ENCODE data around the gene IGHMBP2. TPM values are rescaled to one million over a fixed set of nuclear protein-coding genes. Genes with fewer than 3 reads are reported as not detected.

The IGHMBP2 gene
- total RNA-seq, 1 experiment from 2014 or later, result 27.0 TPM

DNA sequence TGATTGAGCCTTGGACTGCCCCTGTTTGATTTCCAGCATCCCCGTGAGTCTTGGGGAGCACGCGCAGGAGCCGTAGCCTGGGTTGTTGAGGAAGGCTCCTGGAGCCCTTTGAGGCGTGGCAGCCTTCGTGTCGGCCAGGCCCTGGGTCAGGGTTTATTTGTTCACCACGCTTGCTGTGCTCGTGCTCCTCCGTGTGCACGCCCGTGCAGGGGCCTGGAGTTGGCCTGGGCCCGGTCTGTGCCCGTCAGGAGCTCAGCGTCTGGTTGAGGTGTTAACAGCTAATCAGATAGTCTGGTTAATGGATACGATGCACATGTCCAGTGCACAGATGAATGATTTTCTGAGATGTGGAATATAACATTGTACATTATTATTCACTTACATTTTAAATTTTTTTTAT lies 8.0 kb downstream of the IGHMBP2 start:
- TF ChIP-seq EZH2 (IDR thresholded peaks at IDR 0.05; ENCODE audit: low read depth), result no peak
- TF ChIP-seq, protein P1, sequence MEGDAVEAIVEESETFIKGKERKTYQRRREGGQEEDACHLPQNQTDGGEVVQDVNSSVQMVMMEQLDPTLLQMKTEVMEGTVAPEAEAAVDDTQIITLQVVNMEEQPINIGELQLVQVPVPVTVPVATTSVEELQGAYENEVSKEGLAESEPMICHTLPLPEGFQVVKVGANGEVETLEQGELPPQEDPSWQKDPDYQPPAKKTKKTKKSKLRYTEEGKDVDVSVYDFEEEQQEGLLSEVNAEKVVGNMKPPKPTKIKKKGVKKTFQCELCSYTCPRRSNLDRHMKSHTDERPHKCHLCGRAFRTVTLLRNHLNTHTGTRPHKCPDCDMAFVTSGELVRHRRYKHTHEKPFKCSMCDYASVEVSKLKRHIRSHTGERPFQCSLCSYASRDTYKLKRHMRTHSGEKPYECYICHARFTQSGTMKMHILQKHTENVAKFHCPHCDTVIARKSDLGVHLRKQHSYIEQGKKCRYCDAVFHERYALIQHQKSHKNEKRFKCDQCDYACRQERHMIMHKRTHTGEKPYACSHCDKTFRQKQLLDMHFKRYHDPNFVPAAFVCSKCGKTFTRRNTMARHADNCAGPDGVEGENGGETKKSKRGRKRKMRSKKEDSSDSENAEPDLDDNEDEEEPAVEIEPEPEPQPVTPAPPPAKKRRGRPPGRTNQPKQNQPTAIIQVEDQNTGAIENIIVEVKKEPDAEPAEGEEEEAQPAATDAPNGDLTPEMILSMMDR (conservative IDR thresholded peaks at IDR 0.05), result no peak
- H3F3A ChIP-seq (ENCODE audit: insufficient read depth, low read depth), result no peaks in the 10 kb centered on the region
- no peaks in the 10 kb centered on the region for H3K9me3 ChIP-seq (ENCODE audit: insufficient read depth, low read depth)
- H4K20me1 ChIP-seq (ENCODE audit: insufficient read depth), result no peaks in the 10 kb centered on the region
- 0 out of 2 replicates have a peak, but pooled peaks cover 4% of the 10 kb centered on the region for H3K79me2 ChIP-seq (ENCODE audit: low read depth)
- intact Hi-C loops (cut with micrococcal nuclease; ENCODE audit: unreplicated experiment), result no loop called here
- H3K4me1 ChIP-seq (replicated peaks; ENCODE audit: insufficient read depth), result no peaks in the 10 kb centered on the region
- no TSS peak for BruUV-seq (replicated peaks)
- no peaks in the 10 kb centered on the region for H3K9me2 ChIP-seq (ENCODE audit: insufficient read depth)
- no peaks in the 10 kb centered on the region for H3K27me3 ChIP-seq (ENCODE audit: insufficient read depth, low read depth)
- H3K36me3 ChIP-seq (ENCODE audit: low read depth), result peaks cover 14% of the 10 kb centered on the region
- H3K4me3 ChIP-seq, result no peak overlapping the region
- no peak overlapping the region for H3K4me2 ChIP-seq
- H2AFZ ChIP-seq, result no peak overlapping the region
- CTCF ChIA-PET, result no interaction called here
- DNase-seq, result no peak
- POLR2A ChIA-PET (ENCODE audit: unreplicated experiment), result no interaction called here
- no peak overlapping the region for H3K27ac ChIP-seq

DNA sequence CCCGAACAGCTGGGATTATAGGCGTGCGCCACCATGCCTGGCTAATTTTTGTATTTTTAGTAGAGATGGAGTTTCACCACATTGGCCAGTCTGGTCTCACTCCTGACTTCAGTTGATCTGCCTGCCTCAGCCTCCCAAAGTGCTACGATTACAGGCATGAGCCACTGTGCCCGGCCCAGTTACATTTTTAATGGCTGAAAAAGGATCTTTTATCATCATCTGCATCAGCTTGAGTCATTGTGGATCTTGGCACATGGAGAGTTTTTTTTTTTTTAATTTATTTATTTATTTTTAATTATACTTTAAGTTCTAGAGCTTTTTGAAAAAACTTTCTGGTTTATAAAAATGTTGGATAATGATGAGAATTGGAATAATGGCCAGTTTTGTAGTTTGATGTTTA lies 8.6 kb downstream of the IGHMBP2 start:
- no peaks in the 10 kb centered on the region for H3K9me2 ChIP-seq (ENCODE audit: insufficient read depth)
- no peaks in the 10 kb centered on the region for H3K79me2 ChIP-seq (ENCODE audit: low read depth)
- POLR2A ChIA-PET (ENCODE audit: unreplicated experiment), result no interaction called here
- H3F3A ChIP-seq (ENCODE audit: insufficient read depth, low read depth), result no peaks in the 10 kb centered on the region
- intact Hi-C loops (cut with micrococcal nuclease; ENCODE audit: unreplicated experiment), result no loop called here
- H2AFZ ChIP-seq, result no peak overlapping the region
- BruUV-seq (replicated peaks), result no TSS peak
- no peak overlapping the region for H3K4me3 ChIP-seq
- no peak for TF ChIP-seq EZH2 (IDR thresholded peaks at IDR 0.05; ENCODE audit: low read depth)
- TF ChIP-seq, protein P1 (conservative IDR thresholded peaks at IDR 0.05), result no peak
- CTCF ChIA-PET, result no interaction called here
- no peak for DNase-seq
- no peaks in the 10 kb centered on the region for H3K4me1 ChIP-seq (replicated peaks; ENCODE audit: insufficient read depth)
- H3K27me3 ChIP-seq (ENCODE audit: insufficient read depth, low read depth), result no peaks in the 10 kb centered on the region
- no peaks in the 10 kb centered on the region for H3K9me3 ChIP-seq (ENCODE audit: insufficient read depth, low read depth)
- peaks cover 12% of the 10 kb centered on the region for H3K36me3 ChIP-seq (ENCODE audit: low read depth)
- no peak overlapping the region for H3K4me2 ChIP-seq
- no peak overlapping the region for H3K27ac ChIP-seq
- no peaks in the 10 kb centered on the region for H4K20me1 ChIP-seq (ENCODE audit: insufficient read depth)

DNA sequence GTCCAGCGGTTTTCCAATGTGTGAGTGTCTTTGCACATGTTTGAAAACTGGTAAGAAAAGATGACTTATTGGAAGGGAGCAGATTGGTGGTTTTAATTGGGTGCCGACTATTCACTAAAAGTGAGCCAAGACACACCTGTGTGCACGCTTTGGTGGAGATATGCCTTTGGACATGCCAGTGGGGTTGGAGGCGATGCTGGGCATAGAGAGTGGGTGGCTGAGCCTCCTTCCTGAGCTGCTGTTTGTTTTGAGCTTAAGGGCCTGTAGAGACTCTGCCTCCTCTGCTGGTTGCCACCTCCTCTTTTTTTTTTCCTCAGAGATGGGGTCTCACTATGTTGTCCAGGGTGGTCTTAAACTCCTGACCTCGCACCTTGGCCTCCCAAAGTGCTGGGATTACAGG lies 9.5 kb downstream of the IGHMBP2 start:
- no peaks in the 10 kb centered on the region for H3K9me2 ChIP-seq (ENCODE audit: insufficient read depth)
- no peaks in the 10 kb centered on the region for H3K9me3 ChIP-seq (ENCODE audit: insufficient read depth, low read depth)
- intact Hi-C loops (cut with micrococcal nuclease; ENCODE audit: unreplicated experiment), result no loop called here
- H3K36me3 ChIP-seq (ENCODE audit: low read depth), result peaks cover 11% of the 10 kb centered on the region
- no peak overlapping the region for H3K4me3 ChIP-seq
- no peaks in the 10 kb centered on the region for H4K20me1 ChIP-seq (ENCODE audit: insufficient read depth)
- BruUV-seq (replicated peaks), result no TSS peak
- H3K4me1 ChIP-seq (replicated peaks; ENCODE audit: insufficient read depth), result no peaks in the 10 kb centered on the region
- ChIA-PET CTCF (interaction anchor here (0.7 kb wide), 1 partner anchor 109 kb away, joined by 3 read pairs; no protein-coding TSS in a partner anchor), POLR2A (ENCODE audit: unreplicated experiment) (no interaction called here)
- H3K79me2 ChIP-seq (ENCODE audit: low read depth), result no peaks in the 10 kb centered on the region
- no peak overlapping the region for H2AFZ ChIP-seq
- no peaks in the 10 kb centered on the region for H3K27me3 ChIP-seq (ENCODE audit: insufficient read depth, low read depth)
- no peak overlapping the region for H3K27ac ChIP-seq
- no peak for DNase-seq
- H3F3A ChIP-seq (ENCODE audit: insufficient read depth, low read depth), result 0 out of 2 replicates have a peak, but pooled peaks cover 4% of the 10 kb centered on the region
- H3K4me2 ChIP-seq, result no peak overlapping the region
- TF ChIP-seq, protein P1 (conservative IDR thresholded peaks at IDR 0.05), result no peak
- TF ChIP-seq EZH2 (IDR thresholded peaks at IDR 0.05; ENCODE audit: low read depth), result no peak
